ENCODE results near the gene MAS1L. TPM values are rescaled to one million over a fixed set of nuclear protein-coding genes. Genes with fewer than 3 reads are reported as not detected.

MAS1L gene
- total RNA-seq, 2 experiments from 2014 or later: not detected

- POLR2A ChIA-PET: no interaction called here
- H3K4me3 Mint-ChIP-seq: no peak overlapping the region
- no peak for DNase-seq
Measured at GRCh38 chr6:29489286-29489685, 1.5 kb upstream of the MAS1L start.

GRCh38 chr6:29488874-29489273 lies 1.1 kb upstream of the MAS1L start:
- CTCF ChIA-PET: no interaction called here
- POLR2A ChIA-PET: no interaction called here
- intact Hi-C loops (cut with DNase I, micrococcal nuclease): no loop called here

More at GRCh38 chr6:29489286-29489685, 1.5 kb upstream of the MAS1L start:
- no peaks in the 10 kb centered on the region for H3K4me1 Mint-ChIP-seq (ENCODE audit: low read depth)
- H3K27ac Mint-ChIP-seq: no peak overlapping the region
- no peaks in the 10 kb centered on the region for H3K36me3 Mint-ChIP-seq (ENCODE audit: low read depth)
- Histone ChIP-seq H3K27me3 (ENCODE audit: control insufficient read depth in 1 of 2, insufficient read depth in 2 of 2, low read length in 2 of 2) (peaks cover 10 to 12% of the 10 kb centered on the region in 2 experiments), H3K27ac (ENCODE audit: low read depth in 1 of 2, low read length in 2 of 2) (no peak overlapping the region), H3K4me3 (ENCODE audit: low read length) (no peak overlapping the region), H3K36me3 (ENCODE audit: insufficient read depth, low read length) (no peaks in the 10 kb centered on the region), H3K4me1 (ENCODE audit: insufficient read depth, low read length) (no peaks in the 10 kb centered on the region), H3K9me3 (ENCODE audit: control insufficient read depth in 1 of 2, insufficient read depth in 1 of 2, low read length in 2 of 2) (no peaks in the 10 kb centered on the region)
- ATAC-seq (ENCODE audit: poor library complexity): no peak
- peaks cover 45% of the 10 kb centered on the region for H3K27me3 Mint-ChIP-seq
- CTCF ChIA-PET: interaction anchor here (0.7 kb wide), 1 partner anchor 10 kb away, joined by 3 read pairs; no protein-coding TSS in a partner anchor
- no peak for TF ChIP-seq CTCF (IDR thresholded peaks at IDR 0.05)
- no peaks in the 10 kb centered on the region for H3K9me3 Mint-ChIP-seq
- intact Hi-C loops (cut with DNase I, micrococcal nuclease): no loop called here

GRCh38 chr6:29487131-29487530 lies 625 bp downstream of the MAS1L start:
- Mint-ChIP-seq H3K27ac (no peak overlapping the region), H3K36me3 (ENCODE audit: low read depth) (no peaks in the 10 kb centered on the region), H3K4me3 (no peak overlapping the region), H3K9me3 (peaks cover 2% of the 10 kb centered on the region), H3K27me3 (peaks cover 56% of the 10 kb centered on the region), H3K4me1 (ENCODE audit: low read depth) (no peaks in the 10 kb centered on the region)
- H3K27me3 ChIP-seq (ENCODE audit: control insufficient read depth in 1 of 2, insufficient read depth in 2 of 2, low read length in 2 of 2): peaks cover 10 to 13% of the 10 kb centered on the region in 2 experiments
- intact Hi-C loops (cut with DNase I, micrococcal nuclease): no loop called here
- TF ChIP-seq CTCF (IDR thresholded peaks at IDR 0.05): no peak
- no peak for ATAC-seq (ENCODE audit: poor library complexity)
- no peaks in the 10 kb centered on the region for H3K36me3 ChIP-seq (ENCODE audit: insufficient read depth, low read length)
- DNase-seq: no peak
- H3K27ac ChIP-seq (ENCODE audit: low read depth in 1 of 2, low read length in 2 of 2): no peak overlapping the region
- CTCF ChIA-PET: no interaction called here
- H3K4me3 ChIP-seq (ENCODE audit: low read length): no peak overlapping the region
- POLR2A ChIA-PET: no interaction called here
- H3K4me1 ChIP-seq (ENCODE audit: insufficient read depth, low read length): no peaks in the 10 kb centered on the region
- H3K9me3 ChIP-seq (ENCODE audit: control insufficient read depth in 1 of 2, insufficient read depth in 1 of 2, low read length in 2 of 2): no peaks in the 10 kb centered on the region

More at GRCh38 chr6:29488874-29489273, 1.1 kb upstream of the MAS1L start:
- Mint-ChIP-seq H3K9me3 (no peaks in the 10 kb centered on the region), H3K27me3 (peaks cover 49% of the 10 kb centered on the region), H3K4me1 (ENCODE audit: low read depth) (no peaks in the 10 kb centered on the region), H3K27ac (no peak overlapping the region), H3K4me3 (no peak overlapping the region), H3K36me3 (ENCODE audit: low read depth) (no peaks in the 10 kb centered on the region)
- no peak for TF ChIP-seq CTCF (IDR thresholded peaks at IDR 0.05)
- peaks cover 10 to 13% of the 10 kb centered on the region in 2 experiments for H3K27me3 ChIP-seq (ENCODE audit: control insufficient read depth in 1 of 2, insufficient read depth in 2 of 2, low read length in 2 of 2)
- H3K9me3 ChIP-seq (ENCODE audit: control insufficient read depth in 1 of 2, insufficient read depth in 1 of 2, low read length in 2 of 2): no peaks in the 10 kb centered on the region
- no peaks in the 10 kb centered on the region for H3K4me1 ChIP-seq (ENCODE audit: insufficient read depth, low read length)
- DNase-seq (no peak), ATAC-seq (ENCODE audit: poor library complexity) (no peak)
- H3K36me3 ChIP-seq (ENCODE audit: insufficient read depth, low read length): no peaks in the 10 kb centered on the region
- no peak overlapping the region for H3K27ac ChIP-seq (ENCODE audit: low read depth in 1 of 2, low read length in 2 of 2)
- no peak overlapping the region for H3K4me3 ChIP-seq (ENCODE audit: low read length)
